ENCODE data around the gene G0S2. TPM values are rescaled to one million over a fixed set of nuclear protein-coding genes. Genes with fewer than 3 reads are reported as not detected.

Gene G0S2
- total and polyA plus RNA-seq, 2 of the 4 experiments (the other 2 are of a cell fraction): 0.36 to 0.53 TPM

DNA sequence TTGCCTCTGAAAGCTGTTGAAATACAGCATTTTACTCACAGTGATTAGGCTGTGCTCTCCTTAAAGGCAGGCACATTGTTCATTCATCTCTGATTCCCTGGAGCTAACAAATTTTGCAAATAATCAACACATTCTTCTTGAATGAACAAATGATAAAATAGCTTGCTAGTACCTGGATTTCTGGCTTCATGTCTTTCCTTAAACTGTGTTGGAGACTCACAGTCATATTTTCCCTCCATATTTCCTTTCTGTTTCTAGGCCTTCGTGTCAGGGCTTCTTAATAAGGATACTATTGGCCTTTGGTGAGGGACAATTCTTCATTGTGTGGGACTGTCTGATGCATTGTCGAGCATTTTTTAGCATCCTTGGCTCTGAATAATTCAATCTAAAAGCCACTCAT, 39.1 kb downstream of the G0S2 start:
- no peak overlapping the region for H3K18ac ChIP-seq (ENCODE audit: low read depth, low read length)
- no peak overlapping the region for H4K5ac ChIP-seq (ENCODE audit: low read depth, low read length)
- H2AK9ac ChIP-seq (replicated peaks; ENCODE audit: low read depth, low read length, poor library complexity): no peak overlapping the region
- no peak overlapping the region for H3K9ac ChIP-seq (ENCODE audit: low read depth, low read length)
- H3K14ac ChIP-seq (replicated peaks; ENCODE audit: low read depth, low read length): no peak overlapping the region; the same call in 1 of the 2 replicates
- no peak overlapping the region for H3K4me2 ChIP-seq (ENCODE audit: low read depth, low read length)
- TF ChIP-seq, protein P1, sequence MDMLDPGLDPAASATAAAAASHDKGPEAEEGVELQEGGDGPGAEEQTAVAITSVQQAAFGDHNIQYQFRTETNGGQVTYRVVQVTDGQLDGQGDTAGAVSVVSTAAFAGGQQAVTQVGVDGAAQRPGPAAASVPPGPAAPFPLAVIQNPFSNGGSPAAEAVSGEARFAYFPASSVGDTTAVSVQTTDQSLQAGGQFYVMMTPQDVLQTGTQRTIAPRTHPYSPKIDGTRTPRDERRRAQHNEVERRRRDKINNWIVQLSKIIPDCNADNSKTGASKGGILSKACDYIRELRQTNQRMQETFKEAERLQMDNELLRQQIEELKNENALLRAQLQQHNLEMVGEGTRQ (IDR thresholded peaks at IDR 0.05; ENCODE audit: low read depth, low read length): no peak
- TF ChIP-seq RAD21 (IDR thresholded peaks at IDR 0.05; ENCODE audit: low read length) (no peak), RCOR1 (IDR thresholded peaks at IDR 0.05; ENCODE audit: insufficient replicate concordance, low read length) (no peak), MAFK (IDR thresholded peaks at IDR 0.05; ENCODE audit: low read depth, low read length) (no peak), MAZ (IDR thresholded peaks at IDR 0.05; ENCODE audit: borderline replicate concordance, low read depth, low read length) (no peak), MXI1 (IDR thresholded peaks at IDR 0.05; ENCODE audit: borderline replicate concordance, low read depth, low read length) (no peak), CEBPB (IDR thresholded peaks at IDR 0.05; ENCODE audit: low read depth, low read length) (no peak)
- H4K8ac ChIP-seq (ENCODE audit: low read depth in 2 of 2, low read length in 2 of 2): no peak overlapping the region
- CTCF ChIA-PET: no interaction called here
- no peak overlapping the region for H2AK5ac ChIP-seq (ENCODE audit: low read depth, low read length)
- H3K4ac ChIP-seq (ENCODE audit: low read depth, low read length): no peak overlapping the region
- H3K36me3 ChIP-seq (ENCODE audit: control insufficient read depth, insufficient read depth, low read length): no peaks in the 10 kb centered on the region
- H3K23ac ChIP-seq (ENCODE audit: low read depth, low read length): no peak overlapping the region
- no peak overlapping the region for H2AFZ ChIP-seq (replicated peaks; ENCODE audit: low read length, poor library complexity)
- H2BK5ac ChIP-seq (ENCODE audit: low read depth, low read length, poor library complexity, severe bottlenecking): no peak overlapping the region
- no peaks in the 10 kb centered on the region for H4K20me1 ChIP-seq (ENCODE audit: insufficient read depth, low read length)
- intact Hi-C loops (cut with micrococcal nuclease): no loop called here
- no peak overlapping the region for H3K56ac ChIP-seq (ENCODE audit: extremely low read depth, insufficient read depth, low read length)
- no peak overlapping the region for H2BK20ac ChIP-seq (ENCODE audit: low read depth, low read length)
- dilution Hi-C loops (cut with HindIII; ENCODE audit: low sequenced_read_pairs, unreplicated experiment): no loop called here
- H4K91ac ChIP-seq (ENCODE audit: insufficient read depth, low read depth, low read length): no peak overlapping the region
- in situ Hi-C loops (cut with MboI; ENCODE audit: low sequenced_read_pairs): no loop called here
- WGBS, 2 experiments (ENCODE audit: extremely low coverage in 2 of 2, insufficient read length in 1 of 2): no CpG with 5 or more reads among the region's 2 CpGs
- no peak overlapping the region for H2BK120ac ChIP-seq (ENCODE audit: low read depth, low read length)
- no peaks in the 10 kb centered on the region for H3K79me1 ChIP-seq (ENCODE audit: low read depth in 1 of 2, low read length in 2 of 2)
- no TSS peak for BruUV-seq (replicated peaks)
- H2BK15ac ChIP-seq (ENCODE audit: low read depth, low read length): no peak overlapping the region
- H3K4me3 ChIP-seq (ENCODE audit: insufficient read depth, low read depth, low read length): no peak overlapping the region
- no peaks in the 10 kb centered on the region for H3K9me3 ChIP-seq (ENCODE audit: control insufficient read depth, insufficient read depth, low read length)
- no peaks in the 10 kb centered on the region for H3K9me1 ChIP-seq (ENCODE audit: insufficient read depth, low read length)
- H3K27me3 ChIP-seq (ENCODE audit: control insufficient read depth, insufficient read depth, low read length): no peaks in the 10 kb centered on the region
- H3K27ac ChIP-seq (ENCODE audit: insufficient read depth, low read length): no peak overlapping the region
- ATAC-seq (ENCODE audit: low read depth) (no peak), DNase-seq (no peak)
- no peaks in the 10 kb centered on the region; the same call in 1 of the 2 replicates for H3K4me1 ChIP-seq (ENCODE audit: control insufficient read depth, insufficient read depth, low read length)
- POLR2A ChIA-PET (ENCODE audit: unreplicated experiment): no interaction called here
